ENCODE results near the gene LRRC49.

DNA sequence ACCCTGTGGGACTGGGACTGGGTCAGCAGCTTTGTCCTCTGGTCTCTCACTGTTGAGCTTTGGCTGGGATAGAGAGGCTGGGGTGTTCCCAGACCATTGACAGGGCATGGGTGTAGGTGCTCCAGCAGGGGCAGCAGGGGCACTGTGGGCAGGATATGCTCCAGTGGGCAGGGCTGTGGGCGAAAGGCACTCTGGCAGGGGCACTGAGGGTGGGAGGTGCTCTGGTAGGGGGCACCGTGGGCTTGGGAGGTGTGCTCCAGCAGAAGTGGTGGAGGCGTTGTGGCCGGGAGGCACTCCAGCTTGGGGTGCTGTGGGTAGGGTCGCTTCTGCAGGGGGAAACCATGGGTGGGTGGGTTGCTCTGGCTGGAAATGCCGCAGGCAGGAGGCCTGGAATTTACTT lies 62.1 kb downstream of the LRRC49 start:
- no peak for TF ChIP-seq SP1 (IDR thresholded peaks at IDR 0.05)
- no peak for TF ChIP-seq SUZ12 (IDR thresholded peaks at IDR 0.05)
- no peak for TF ChIP-seq BHLHE40 (IDR thresholded peaks at IDR 0.05; ENCODE audit: borderline replicate concordance)
- TF ChIP-seq HDGF (IDR thresholded peaks at IDR 0.05; ENCODE audit: borderline replicate concordance) = no peak
- TF ChIP-seq ELF4 (IDR thresholded peaks at IDR 0.05) = no peak
- TF ChIP-seq ARNT (IDR thresholded peaks at IDR 0.05) = no peak
- no peak for TF ChIP-seq TARDBP (IDR thresholded peaks at IDR 0.05)
- TF ChIP-seq FOXM1 (IDR thresholded peaks at IDR 0.05; ENCODE audit: borderline replicate concordance) = no peak
- no peak for TF ChIP-seq FOXK2 (IDR thresholded peaks at IDR 0.05)
- TF ChIP-seq NFRKB (IDR thresholded peaks at IDR 0.05) = no peak
- TF ChIP-seq ZNF384 (IDR thresholded peaks at IDR 0.05) = no peak
- no peak for TF ChIP-seq FOXA1 (IDR thresholded peaks at IDR 0.05)
- TF ChIP-seq, protein P1, sequence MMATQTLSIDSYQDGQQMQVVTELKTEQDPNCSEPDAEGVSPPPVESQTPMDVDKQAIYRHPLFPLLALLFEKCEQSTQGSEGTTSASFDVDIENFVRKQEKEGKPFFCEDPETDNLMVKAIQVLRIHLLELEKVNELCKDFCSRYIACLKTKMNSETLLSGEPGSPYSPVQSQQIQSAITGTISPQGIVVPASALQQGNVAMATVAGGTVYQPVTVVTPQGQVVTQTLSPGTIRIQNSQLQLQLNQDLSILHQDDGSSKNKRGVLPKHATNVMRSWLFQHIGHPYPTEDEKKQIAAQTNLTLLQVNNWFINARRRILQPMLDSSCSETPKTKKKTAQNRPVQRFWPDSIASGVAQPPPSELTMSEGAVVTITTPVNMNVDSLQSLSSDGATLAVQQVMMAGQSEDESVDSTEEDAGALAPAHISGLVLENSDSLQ (IDR thresholded peaks at IDR 0.05) = no peak
- TF ChIP-seq CTBP1 (IDR thresholded peaks at IDR 0.05; ENCODE audit: borderline replicate concordance) = no peak
